Hepatocyte (in vitro differentiated cells): Measurements from ENCODE around the gene HS1BP3.

Experiments
- CTCF ChIP-seq: fragments of 200-600 bp; sonication (generic); IDR thresholded peaks from 2 replicates; pipeline ENCODE4 v1.5.1; 2016; ENCODE audit warnings: antibody characterized with exemption, mild to moderate bottlenecking; ENCODE audit not compliant: poor library complexity
- EZH2 ChIP-seq: fragments of 200-600 bp; sonication (generic); IDR thresholded peaks from 2 replicates; pipeline ENCODE4 v1.6.1; 2016; ENCODE audit warnings: antibody characterized with exemption, mild to moderate bottlenecking, borderline replicate concordance

- no peak for TF ChIP-seq EZH2
- no peak for TF ChIP-seq CTCF
Observed at GRCh38 chr2:20593072-20594034, 57.5 kb downstream of the HS1BP3 start.
